Astrocyte of the spinal cord (primary cell): Measurements from ENCODE around the gene CDK14.
A peak's percentile ranks its signal among the peaks of the same experiment; 100 is the strongest.

ENCODE experiments used
- DNase-seq: peaks from one replicate; pipeline ENCODE4 v3.0.0; 2011; ENCODE audit warnings: low read depth, low spot score
- H3K4me3 ChIP-seq: 2 replicates; pipeline ENCODE4 v1.5.1; 2011; ENCODE audit warnings: low read depth, mild to moderate bottlenecking, low read length, moderate library complexity
- CTCF ChIP-seq: IDR thresholded peaks from 2 replicates; pipeline ENCODE4 v1.5.1; 2012; ENCODE audit warnings: low read depth, mild to moderate bottlenecking, low read length, inconsistent platforms
- in situ Hi-C: cut with HindIII; loops from 2 replicates; pipeline ENCODE4 v1.10.0; 2017; ENCODE audit warnings: low sequenced_read_pairs

The CDK14 gene

DNA sequence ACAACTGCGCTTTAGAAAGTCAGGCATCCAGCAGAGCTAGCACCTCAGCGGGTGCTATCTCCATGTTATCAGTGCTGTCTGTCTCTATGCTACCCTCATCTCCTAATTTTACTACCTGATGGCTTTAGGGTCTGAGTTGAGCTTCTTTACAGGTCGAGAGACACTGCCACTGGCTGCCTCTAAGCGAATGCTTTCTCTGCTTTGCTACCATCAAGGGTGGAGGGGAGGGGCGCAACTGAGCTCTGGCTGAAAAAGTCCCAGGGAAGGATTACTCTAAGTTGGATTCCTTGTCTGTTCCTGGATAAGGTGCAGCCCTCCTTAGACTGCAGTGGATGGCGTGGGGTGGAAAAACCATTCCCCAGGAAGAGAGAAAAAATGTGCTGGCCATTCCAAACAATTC lies 105.7 kb downstream of the CDK14 start:
- in situ Hi-C loops = no loop called here
- TF ChIP-seq CTCF = no peak
- H3K4me3 ChIP-seq = no peak overlapping the region
- DNase-seq = no peak

DNA sequence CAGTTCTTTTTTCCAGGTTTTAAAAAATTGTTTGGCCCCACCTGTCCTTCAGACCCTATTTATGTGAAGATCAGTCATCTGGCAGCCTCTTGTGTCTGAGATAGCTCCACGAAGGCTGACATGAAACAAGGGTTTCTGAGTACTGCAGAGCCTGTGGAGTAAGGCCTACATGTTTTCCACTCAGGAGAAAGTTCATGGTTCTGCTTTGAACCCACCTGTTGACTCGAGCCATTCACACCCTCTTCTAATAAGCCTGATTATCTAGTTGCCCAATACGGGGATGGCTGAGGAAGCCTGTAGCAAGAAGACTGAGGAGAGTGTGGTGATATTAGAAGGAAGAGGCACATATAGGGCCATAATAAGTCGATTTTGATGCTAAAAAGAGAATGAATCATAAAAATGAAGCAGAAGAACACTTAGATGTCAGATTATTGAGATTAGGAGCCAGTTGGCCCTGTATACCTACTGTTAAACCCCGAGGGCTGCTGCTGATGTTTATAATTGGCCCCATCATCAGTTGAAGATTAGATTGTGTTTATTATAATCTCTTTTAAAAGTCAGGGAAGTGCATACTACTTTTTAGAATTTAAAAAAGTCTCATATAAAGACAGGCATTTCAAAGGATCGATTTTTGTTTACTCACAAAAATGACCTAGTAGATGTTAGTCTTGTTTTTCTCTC lies 109.4 kb downstream of the CDK14 start:
- TF ChIP-seq CTCF = no peak
- in situ Hi-C loops = no loop called here
- no peak for DNase-seq

DNA sequence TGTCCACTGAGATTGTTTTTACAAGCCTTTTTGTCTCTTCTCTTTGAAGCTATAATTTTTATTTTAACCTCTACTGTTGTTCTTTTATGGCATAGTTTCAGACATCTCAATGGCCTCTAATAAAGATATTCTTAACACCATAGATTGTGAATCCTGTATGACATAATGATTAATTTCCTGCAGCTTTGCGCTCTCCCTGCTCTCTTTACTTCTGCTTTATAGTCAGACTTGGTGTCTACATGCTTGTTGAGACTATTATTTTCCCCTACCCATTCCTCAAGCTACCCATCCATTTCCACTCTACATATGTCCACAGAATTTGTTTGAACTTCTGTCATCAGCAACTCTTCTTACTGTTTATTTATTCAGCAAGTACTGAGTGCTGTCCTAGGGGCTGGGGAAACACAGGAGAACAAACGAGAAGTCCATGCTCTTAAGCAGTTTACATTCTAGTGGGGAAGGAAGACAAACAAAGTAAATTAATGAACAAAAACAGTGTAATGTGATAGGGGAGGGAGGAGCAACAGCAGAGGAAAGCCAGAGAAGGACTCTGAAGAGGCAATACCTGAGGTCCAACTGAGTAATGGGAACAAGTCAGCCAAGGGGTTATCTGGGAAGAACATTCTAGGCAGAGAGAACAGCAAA lies 110.1 kb downstream of the CDK14 start:
- no peak for TF ChIP-seq CTCF
- in situ Hi-C loops = no loop called here
- no peak overlapping the region for H3K4me3 ChIP-seq
- DNase-seq = peak; percentile 46

More for the DNA sequence above, 109.4 kb downstream of the CDK14 start:
- no peak overlapping the region for H3K4me3 ChIP-seq

DNA sequence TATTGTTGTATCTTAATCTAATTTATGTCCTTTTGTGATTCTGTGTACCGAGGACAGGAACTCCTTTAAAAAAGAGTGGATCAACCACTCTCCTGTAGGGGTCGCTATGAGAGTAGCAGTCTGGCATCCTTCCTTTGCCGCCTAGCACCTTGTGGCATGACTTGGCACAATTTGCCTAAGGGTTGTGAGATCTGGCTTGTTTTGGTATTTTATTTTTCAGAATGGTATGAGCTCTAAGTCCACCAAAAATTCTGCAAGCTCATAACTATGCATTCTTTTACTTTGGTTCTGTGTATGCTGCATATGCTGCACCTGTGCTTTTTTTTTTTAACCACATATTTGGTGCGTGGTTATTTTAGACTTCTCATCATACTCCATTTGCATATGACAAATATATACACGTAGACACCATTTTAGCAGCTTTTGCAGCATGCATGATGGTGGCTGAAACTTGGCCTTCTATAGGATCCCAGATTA lies 112.8 kb downstream of the CDK14 start:
- no peak overlapping the region for H3K4me3 ChIP-seq
- in situ Hi-C loops = no loop called here
- no peak for DNase-seq
- peak; percentile 64 for TF ChIP-seq CTCF

DNA sequence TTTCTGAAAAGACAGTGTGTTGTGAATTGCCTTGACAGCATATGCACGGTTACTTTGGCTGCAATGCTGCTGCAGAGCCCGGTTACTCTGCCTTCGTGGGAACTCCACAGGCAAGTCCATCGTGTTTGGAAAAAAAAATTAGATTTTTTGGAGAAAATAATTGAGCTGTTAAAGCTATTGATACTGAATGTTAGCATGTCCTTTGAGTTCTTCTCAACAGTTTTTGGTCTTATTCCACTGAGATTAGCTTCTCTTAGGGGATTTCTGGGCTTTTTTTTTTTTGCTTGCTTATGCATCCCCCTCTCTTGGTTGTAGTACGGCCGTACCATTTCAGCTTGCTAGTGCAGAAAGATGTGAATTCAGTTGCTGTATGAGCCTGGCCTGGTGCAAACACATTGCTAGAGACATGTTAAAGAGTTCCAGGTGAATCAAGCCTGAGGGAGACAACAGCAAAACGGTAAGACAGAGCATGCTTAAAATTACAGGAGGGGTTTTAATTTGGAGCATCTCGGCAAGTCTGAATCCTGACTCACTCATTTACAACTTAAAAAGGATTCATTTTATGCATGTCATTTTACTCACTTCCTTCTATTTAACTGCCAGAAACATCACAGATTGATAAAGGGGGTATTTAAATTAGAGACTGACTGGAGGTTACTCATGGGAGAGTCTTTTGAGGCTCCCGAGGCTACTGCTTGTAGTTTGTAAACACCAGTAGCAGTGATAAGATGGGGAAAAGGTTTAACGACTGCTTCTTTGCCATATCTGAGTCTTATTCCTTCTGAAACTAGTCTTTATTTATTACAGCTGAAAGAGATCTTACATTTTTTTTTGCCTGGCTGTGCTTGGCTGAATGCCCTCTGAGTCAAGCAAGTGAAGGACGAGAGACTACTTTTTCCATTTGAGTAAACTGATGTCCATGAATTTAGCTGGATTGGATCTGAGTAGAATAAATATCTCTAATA lies 113.7 kb downstream of the CDK14 start:
- DNase-seq = peak; percentile 74
- in situ Hi-C loops = no loop called here
- H3K4me3 ChIP-seq = no peak overlapping the region
- TF ChIP-seq CTCF = no peak

- H3K4me3 ChIP-seq = no peak overlapping the region
- DNase-seq = no peak
- in situ Hi-C loops = no loop called here
- TF ChIP-seq CTCF = no peak
Observed at GRCh38 chr7:90710466-90710850, 114.3 kb downstream of the CDK14 start.
